Endothelial cell of umbilical vein (primary cell): Measurements from ENCODE around the gene CYP11A1.

Experiments used
- CTCF ChIP-seq, 2 donors: IDR thresholded peaks; 1 replicate in 1 of 2; 2 replicates in 1 of 2; pipeline ENCODE4 v1.5.1; 2011; ENCODE audit warnings: low read length in 2 of 2, mild to moderate bottlenecking in 2 of 2, moderate library complexity in 2 of 2, control low read depth in 1 of 2, inconsistent platforms in 1 of 2, low read depth in 1 of 2; ENCODE audit not compliant: insufficient read depth in 1 of 2; ENCODE audit errors: extremely low read depth in 1 of 2
- EZH2 ChIP-seq: IDR thresholded peaks from 2 replicates; pipeline ENCODE4 v1.6.1; 2012; ENCODE audit warnings: borderline replicate concordance, low read depth, mild to moderate bottlenecking, moderate library complexity, low read length, inconsistent platforms; ENCODE audit not compliant: severe bottlenecking
- FOS ChIP-seq: IDR thresholded peaks from 2 replicates; pipeline ENCODE4 v1.6.1; 2011; ENCODE audit warnings: mild to moderate bottlenecking, low read length, moderate library complexity, borderline replicate concordance; ENCODE audit not compliant: insufficient read depth
- MAX ChIP-seq: IDR thresholded peaks from 2 replicates; pipeline ENCODE4 v1.6.1; 2011; ENCODE audit not compliant: insufficient read depth, insufficient read length
- MYC ChIP-seq: IDR thresholded peaks from one replicate; pipeline ENCODE4 v1.6.1; 2011; ENCODE audit warnings: mild to moderate bottlenecking, low read depth, low read length
- POLR2A ChIP-seq: IDR thresholded peaks from 2 replicates; pipeline ENCODE4 v1.6.1; 2012; ENCODE audit warnings: low read depth, mild to moderate bottlenecking, control low read depth, low read length
- POLR2AphosphoS5 ChIP-seq: IDR thresholded peaks from 2 replicates; pipeline ENCODE4 v1.6.1; 2012; ENCODE audit warnings: low read depth, mild to moderate bottlenecking, control low read depth, low read length, moderate library complexity; ENCODE audit not compliant: insufficient read depth

DNA sequence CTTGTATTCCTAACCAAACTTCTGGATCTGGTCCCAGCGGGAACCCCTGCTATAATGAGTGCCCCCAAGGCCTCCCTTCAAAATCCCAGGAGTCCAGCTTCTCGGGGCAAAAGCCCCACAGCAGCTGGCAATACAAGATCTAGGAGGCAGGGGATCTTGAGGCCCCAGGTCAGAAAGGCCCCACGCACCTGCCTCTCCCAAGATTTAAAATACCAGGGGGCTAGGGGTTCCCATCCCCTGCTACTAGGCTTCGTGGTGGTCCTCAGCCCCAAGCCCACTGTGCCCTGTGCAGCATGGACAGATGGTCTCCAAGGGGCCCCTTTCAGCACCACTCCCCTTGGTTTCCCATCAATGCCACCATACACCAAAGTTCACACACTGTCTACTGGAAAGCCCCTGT, 15.8 kb upstream of the CYP11A1 start:
- TF ChIP-seq FOS, result no peak
- no peak for TF ChIP-seq MYC
- TF ChIP-seq MAX, result no peak
- TF ChIP-seq EZH2, result no peak
- no peak for TF ChIP-seq CTCF (IDR thresholded peaks at IDR 0.05; ENCODE audit: extremely low read depth in 1 of 2, insufficient read depth in 1 of 2, low read depth in 1 of 2, low read length in 2 of 2)
- TF ChIP-seq POLR2A, result no peak
- no peak for TF ChIP-seq POLR2AphosphoS5
